OCI-M2 (cell line): ENCODE measurements around the gene SERF1B.
"Not testable (repeated sequence)": the region's sequence is repeated elsewhere in the genome, so short reads cannot be mapped to it uniquely, and the experiment has no call there.

Experiments used
- DNase-seq: peaks from one replicate; lab custom pipeline; 2025; ENCODE audit not compliant: unreplicated experiment; lab: John Stamatoyannopoulos, UW

SERF1B gene

DNA sequence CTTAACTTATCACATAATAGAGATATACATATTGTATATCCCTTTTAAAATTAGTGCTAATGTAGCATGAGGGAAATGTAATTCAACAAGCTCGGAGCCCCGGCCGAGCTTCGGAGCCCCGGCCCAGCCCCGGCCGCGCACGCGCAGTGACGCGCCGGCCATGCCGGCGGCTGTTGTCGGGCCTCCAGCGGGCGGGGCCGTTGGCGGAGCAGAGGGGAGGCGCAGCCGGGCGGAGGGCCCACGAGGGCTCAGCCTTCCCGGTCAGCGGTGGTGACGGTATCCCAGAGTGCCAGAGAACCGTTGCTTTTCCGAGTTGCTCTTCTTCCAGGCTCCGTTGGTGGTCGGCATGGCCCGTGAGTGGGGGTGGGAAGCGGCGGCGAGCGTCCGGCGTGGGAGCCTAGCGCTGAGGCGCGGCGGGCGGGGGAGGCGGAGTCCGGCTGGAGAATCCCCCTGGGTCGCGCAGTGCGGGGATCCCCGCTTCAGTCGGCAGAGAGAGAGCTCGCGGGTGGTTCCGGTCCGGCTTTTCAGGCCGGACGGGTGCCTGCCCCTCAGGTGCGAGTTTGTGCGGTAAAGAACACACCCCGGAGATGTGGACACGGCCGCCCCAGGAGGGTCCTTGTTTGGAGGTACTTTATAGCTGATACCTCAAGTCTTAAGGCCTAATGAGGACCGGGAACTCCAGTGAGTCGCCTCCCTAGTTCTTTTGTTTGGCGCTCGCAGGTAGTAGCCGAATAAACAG lies at the start of gene SERF1B:
Gene SERF1B, plus strand, starts transcription at position 146 of the 739 bp plus-strand sequence. Its CDS starts 201 bp downstream, at position 347.
- DNase-seq, result not testable (repeated sequence)

DNA sequence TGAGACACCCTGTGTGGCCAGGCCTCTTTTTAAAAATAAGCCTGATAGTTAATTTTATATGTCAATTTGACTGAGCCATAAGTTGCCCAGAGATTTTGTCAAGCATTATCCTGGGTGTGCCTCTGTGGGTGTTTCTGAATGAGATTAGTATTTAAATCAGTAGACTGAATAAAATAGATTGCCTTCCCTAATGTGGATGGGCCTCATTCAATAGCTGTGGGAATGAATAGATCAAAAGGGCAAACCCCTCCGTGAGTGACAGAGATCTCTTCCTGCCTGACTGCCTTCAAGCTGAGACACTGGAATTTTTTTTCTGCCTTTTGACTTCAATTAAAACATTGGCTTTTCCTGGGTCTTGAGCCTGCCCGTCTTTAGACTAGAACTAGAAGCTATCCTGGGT lies 33.3 kb upstream of the SERF1B start:
- DNase-seq, result not testable (repeated sequence)

GRCh38 chr5:69995535-69995934 lies 29.5 kb upstream of the SERF1B start:
- DNase-seq, result not testable (repeated sequence)

GRCh38 chr5:70020660-70021059 lies 4.4 kb upstream of the SERF1B start:
- DNase-seq, result not testable (repeated sequence)

- not testable (repeated sequence) for DNase-seq
These were observed 744 bp downstream of the SERF1B start for GRCh38 chr5:70025845-70026145.

GRCh38 chr5:70031204-70031603 lies 6.2 kb downstream of the SERF1B start:
- DNase-seq, result not testable (repeated sequence)

- DNase-seq, result not testable (repeated sequence)
These were observed 16.4 kb downstream of the SERF1B start for GRCh38 chr5:70041411-70041810.

- DNase-seq, result not testable (repeated sequence)
These were observed 24.7 kb downstream of the SERF1B start for GRCh38 chr5:70049790-70050142.

DNA sequence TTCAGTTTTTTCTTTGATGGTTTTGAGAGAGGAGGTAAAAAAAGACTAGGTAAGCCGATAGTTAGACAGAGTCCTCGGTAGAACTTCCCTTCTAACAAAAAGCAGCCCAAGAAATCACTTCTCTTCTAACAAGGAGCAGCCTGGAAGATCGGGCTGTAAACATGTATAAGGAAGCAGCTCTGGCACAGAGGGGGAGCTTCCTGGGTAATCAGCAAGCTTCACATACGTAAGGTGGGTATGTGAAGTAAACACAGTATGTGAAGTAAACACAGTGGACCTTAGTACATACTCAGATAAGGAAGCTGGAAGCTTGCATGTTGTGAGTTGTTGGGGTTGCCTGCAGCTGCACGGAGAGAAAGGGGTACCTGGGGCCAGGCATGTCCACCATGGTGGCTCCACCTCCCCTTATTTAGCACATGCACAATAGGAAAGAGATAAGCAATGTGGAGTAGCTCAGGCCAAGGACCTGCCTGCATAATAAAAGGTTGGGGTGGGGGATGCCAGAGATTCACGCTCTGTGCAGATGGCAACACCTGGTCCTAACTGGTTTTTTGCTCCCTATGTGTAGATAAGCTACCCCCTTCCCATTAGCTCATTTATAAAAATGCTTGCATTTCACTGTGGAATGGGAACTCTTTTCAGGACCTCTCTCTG lies 31.4 kb downstream of the SERF1B start:
- DNase-seq, result not testable (repeated sequence)

DNA sequence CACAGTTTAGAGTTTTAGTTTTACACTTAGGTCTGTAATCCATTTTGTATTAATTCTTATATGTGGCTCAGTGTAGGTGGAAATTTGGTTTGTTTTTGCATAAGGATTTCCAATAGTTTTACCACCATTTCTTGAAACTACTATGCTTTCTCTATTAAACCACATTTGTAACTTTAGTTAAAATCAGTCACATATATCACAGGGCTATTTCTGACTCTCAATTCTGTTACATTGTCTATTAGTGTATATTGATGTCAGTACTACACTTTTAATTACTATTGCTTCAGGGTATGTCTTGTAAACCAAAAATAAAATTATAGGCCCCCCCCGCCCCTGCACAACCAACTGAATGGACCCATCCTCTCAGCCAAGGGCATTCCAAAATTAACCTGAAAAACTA lies 32.1 kb downstream of the SERF1B start:
- not testable (repeated sequence) for DNase-seq

DNA sequence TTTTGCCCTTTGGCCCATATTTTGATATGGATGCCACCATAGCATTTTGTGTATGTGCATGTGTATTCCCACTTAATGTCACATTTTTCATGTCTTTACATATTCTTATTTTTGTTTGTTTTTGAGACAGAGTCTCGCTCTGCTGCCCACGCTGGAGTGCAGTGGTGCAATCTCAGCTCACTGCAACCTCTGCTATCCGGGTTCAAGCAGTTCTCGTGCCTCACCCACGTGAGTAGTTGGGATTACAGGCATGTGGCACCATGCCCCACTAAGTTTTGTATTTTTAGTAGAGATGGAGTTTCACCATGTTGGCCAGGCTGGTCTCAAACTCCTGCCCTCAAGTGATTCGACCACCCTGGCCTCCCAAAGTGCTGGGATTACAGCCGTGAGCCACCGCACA lies 52.6 kb downstream of the SERF1B start:
- DNase-seq, result not testable (repeated sequence)

DNA sequence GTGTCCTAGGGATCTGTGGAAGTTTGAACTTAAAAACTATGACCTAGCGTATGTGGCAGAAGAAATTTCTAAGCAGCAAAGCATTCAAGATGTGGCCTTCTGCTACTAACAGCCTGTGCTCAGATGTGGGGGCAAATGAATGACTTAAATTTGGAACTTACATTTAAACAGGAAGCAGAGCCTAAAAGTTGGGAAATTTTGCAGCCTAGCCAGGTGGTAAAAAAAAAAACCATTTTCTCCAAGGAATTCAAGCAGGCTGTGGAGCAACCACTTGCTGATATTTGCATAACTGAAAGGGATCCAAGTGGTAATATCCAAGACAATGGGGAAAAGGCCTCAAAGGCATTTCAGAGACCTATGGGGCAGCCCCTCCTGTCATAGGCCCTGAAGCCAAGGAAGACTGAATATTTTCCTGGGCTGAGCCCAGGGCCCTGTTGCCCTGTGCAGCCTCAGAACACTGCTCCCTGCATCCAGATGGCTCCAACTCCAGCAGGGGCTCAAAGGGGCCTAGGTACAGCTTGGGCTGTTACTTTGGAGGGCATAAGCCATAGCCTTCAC lies 63.9 kb downstream of the SERF1B start:
- DNase-seq, result not testable (repeated sequence)

- DNase-seq, result not testable (repeated sequence)
These were observed 66.7 kb downstream of the SERF1B start for GRCh38 chr5:70091776-70092175.
